IMR-90 (cell line): ENCODE data around the gene SOX12.

Experiments
- CEBPB ChIP-seq: IDR thresholded peaks from 2 replicates; pipeline ENCODE4 v1.6.1; 2012; ENCODE audit warnings: low read depth, low read length, improper control_type of control experiment
- CTCF ChIP-seq: conservative IDR thresholded peaks from 2 replicates; pipeline ENCODE4 v1.5.1; 2012; ENCODE audit warnings: mild to moderate bottlenecking, low read depth, low read length, improper control_type of control experiment
- RAD21 ChIP-seq: IDR thresholded peaks from 2 replicates; pipeline ENCODE4 v1.6.1; 2012; ENCODE audit warnings: low read length, improper control_type of control experiment

GRCh38 chr20:297098-297924, 28.0 kb upstream of the SOX12 start, which contains the start of gene ZCCHC3:
- TF ChIP-seq CTCF (0 out of 2 replicates have a peak, but pooled peaks have one; percentile 30), RAD21 (peak; percentile 29; the same call in 1 of the 2 replicates), CEBPB (peak; percentile 97)
